ENCODE measurements around the gene CFAP61. TPM values are rescaled to one million over a fixed set of nuclear protein-coding genes. Genes with fewer than 3 reads are reported as not detected.
"Not testable (repeated sequence)": the region's sequence is repeated elsewhere in the genome, so short reads cannot be mapped to it uniquely, and the experiment has no call there.

CFAP61 gene
- total RNA-seq, 1 donor from 2014 or later, result 36.9 TPM

GRCh38 chr20:20327746-20328145 lies 275.4 kb downstream of the CFAP61 start:
- ATAC-seq (ENCODE audit: poor library complexity) (no peak), DNase-seq (no peak)
- intact Hi-C loops (cut with DNase I), result no loop called here

GRCh38 chr20:20329564-20329963 lies 277.2 kb downstream of the CFAP61 start:
- ATAC-seq (ENCODE audit: poor library complexity) (no peak), DNase-seq (no peak)
- intact Hi-C loops (cut with DNase I), result no loop called here

- ATAC-seq (ENCODE audit: poor library complexity), result no peak
- intact Hi-C loops (cut with DNase I), result no loop called here
- DNase-seq, result no peak
Observed at GRCh38 chr20:20331156-20331555, 278.8 kb downstream of the CFAP61 start.

GRCh38 chr20:20331817-20332216 lies 279.5 kb downstream of the CFAP61 start:
- ATAC-seq (ENCODE audit: poor library complexity), result no peak
- DNase-seq, result no peak
- intact Hi-C loops (cut with DNase I), result no loop called here

GRCh38 chr20:20333866-20334265 lies 281.5 kb downstream of the CFAP61 start:
- intact Hi-C loops (cut with DNase I), result no loop called here
- DNase-seq (peak; percentile 51), ATAC-seq (ENCODE audit: poor library complexity) (peak; percentile 38)

GRCh38 chr20:20334489-20334888 lies 282.2 kb downstream of the CFAP61 start:
- ATAC-seq (ENCODE audit: poor library complexity), result no peak
- intact Hi-C loops (cut with DNase I), result no loop called here
- DNase-seq, result no peak

- intact Hi-C loops (cut with DNase I), result no loop called here
- DNase-seq (no peak), ATAC-seq (ENCODE audit: poor library complexity) (no peak)
Observed at GRCh38 chr20:20338133-20338730, 285.9 kb downstream of the CFAP61 start.

GRCh38 chr20:20340443-20340842 lies 288.1 kb downstream of the CFAP61 start:
- intact Hi-C loops (cut with DNase I), result no loop called here
- DNase-seq, result no peak
- no peak for ATAC-seq (ENCODE audit: poor library complexity)

GRCh38 chr20:20341371-20341770 lies 289.0 kb downstream of the CFAP61 start:
- intact Hi-C loops (cut with DNase I), result no loop called here
- no peak for ATAC-seq (ENCODE audit: poor library complexity)

GRCh38 chr20:20342066-20342465 lies 289.7 kb downstream of the CFAP61 start:
- DNase-seq (no peak), ATAC-seq (ENCODE audit: poor library complexity) (no peak)
- intact Hi-C loops (cut with DNase I), result no loop called here

More at GRCh38 chr20:20341371-20341770, 289.0 kb downstream of the CFAP61 start:
- DNase-seq, result no peak

GRCh38 chr20:20343932-20344331 lies 291.6 kb downstream of the CFAP61 start:
- DNase-seq (no peak), ATAC-seq (ENCODE audit: poor library complexity) (no peak)
- intact Hi-C loops (cut with DNase I), result no loop called here

- intact Hi-C loops (cut with DNase I), result no loop called here
- no peak for DNase-seq
- no peak for ATAC-seq (ENCODE audit: poor library complexity)
Observed at GRCh38 chr20:20344476-20344875, 292.1 kb downstream of the CFAP61 start.

- no peak for ATAC-seq (ENCODE audit: poor library complexity)
- no peak for DNase-seq
- intact Hi-C loops (cut with DNase I), result no loop called here
Observed at GRCh38 chr20:20353576-20353975, 301.2 kb downstream of the CFAP61 start.

GRCh38 chr20:20355503-20355902 lies 303.2 kb downstream of the CFAP61 start:
- DNase-seq; ATAC-seq (ENCODE audit: poor library complexity); intact Hi-C loops (cut with DNase I): not testable (repeated sequence)

GRCh38 chr20:20358801-20359200 lies 306.5 kb downstream of the CFAP61 start:
- ATAC-seq (ENCODE audit: poor library complexity), result no peak
- no peak for DNase-seq
- intact Hi-C loops (cut with DNase I), result no loop called here

- DNase-seq (no peak), ATAC-seq (ENCODE audit: poor library complexity) (no peak)
- intact Hi-C loops (cut with DNase I), result loop anchor here (10.0 kb wide), 1 partner anchor 215 kb away; no protein-coding TSS in a partner anchor
Observed at GRCh38 chr20:20359628-20360027, 307.3 kb downstream of the CFAP61 start.

GRCh38 chr20:20360464-20360863 lies 308.1 kb downstream of the CFAP61 start:
- intact Hi-C loops (cut with DNase I), result loop anchor here (10.0 kb wide), 1 partner anchor 214 kb away; no protein-coding TSS in a partner anchor
- ATAC-seq (ENCODE audit: poor library complexity), result peak; percentile 91
- DNase-seq, result no peak

GRCh38 chr20:20362774-20363433 lies 310.6 kb downstream of the CFAP61 start:
- ATAC-seq (ENCODE audit: poor library complexity), result no peak
- intact Hi-C loops (cut with DNase I), result loop anchor here (10.0 kb wide), 1 partner anchor 212 kb away; no protein-coding TSS in a partner anchor
- DNase-seq, result no peak

GRCh38 chr20:20363434-20363798 lies 311.1 kb downstream of the CFAP61 start:
- no peak for ATAC-seq (ENCODE audit: poor library complexity)
- intact Hi-C loops (cut with DNase I), result loop anchor here (10.0 kb wide), 1 partner anchor 211 kb away; no protein-coding TSS in a partner anchor
- no peak for DNase-seq

Data from Right ventricle myocardium superior (tissue), 1 donor.